Measurements from ENCODE around the gene RPS21. TPM values are rescaled to one million over a fixed set of nuclear protein-coding genes. Genes with fewer than 3 reads are reported as not detected.

RPS21 gene
- total RNA-seq, 2 donors from 2014 or later: 1,506 to 4,377 TPM

DNA sequence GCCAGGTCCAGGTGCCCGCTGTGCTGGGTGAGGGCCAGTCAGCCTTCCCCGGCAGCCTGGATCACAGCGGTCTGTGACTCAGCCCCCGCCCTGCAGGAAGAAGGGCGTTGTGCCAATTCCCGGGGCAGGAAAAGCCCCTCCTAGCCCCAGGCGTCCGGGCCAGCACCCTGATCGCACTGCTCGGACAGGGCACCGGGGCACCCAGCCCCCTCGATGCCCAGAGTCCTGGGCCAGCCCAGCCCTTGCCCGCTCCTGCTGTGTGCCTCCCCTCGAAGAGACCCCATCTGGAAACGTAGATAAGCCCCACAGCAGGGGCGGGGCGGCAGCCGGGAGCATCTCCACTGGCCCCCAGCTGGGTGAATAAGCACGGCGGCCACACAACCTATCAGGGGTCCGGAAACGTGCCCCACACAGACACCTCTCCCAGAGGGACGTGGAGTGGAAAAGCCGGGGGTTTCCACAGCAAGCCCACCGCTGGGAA lies 29.7 kb upstream of the RPS21 start:
- Histone ChIP-seq H3K4me3 (no peak overlapping the region), H3K27me3 (replicated peaks; ENCODE audit: insufficient read depth) (no peaks in the 10 kb centered on the region), H3K9me3 (no peaks in the 10 kb centered on the region), H3K36me3 (no peaks in the 10 kb centered on the region), H3K4me1 (replicated peaks) (peaks cover 59% of the 10 kb centered on the region), H3K27ac (peak overlapping the region; percentile 81 to 84)
- TF ChIP-seq POLR2AphosphoS5 (IDR thresholded peaks at IDR 0.05): no peak
- TF ChIP-seq, protein P1, sequence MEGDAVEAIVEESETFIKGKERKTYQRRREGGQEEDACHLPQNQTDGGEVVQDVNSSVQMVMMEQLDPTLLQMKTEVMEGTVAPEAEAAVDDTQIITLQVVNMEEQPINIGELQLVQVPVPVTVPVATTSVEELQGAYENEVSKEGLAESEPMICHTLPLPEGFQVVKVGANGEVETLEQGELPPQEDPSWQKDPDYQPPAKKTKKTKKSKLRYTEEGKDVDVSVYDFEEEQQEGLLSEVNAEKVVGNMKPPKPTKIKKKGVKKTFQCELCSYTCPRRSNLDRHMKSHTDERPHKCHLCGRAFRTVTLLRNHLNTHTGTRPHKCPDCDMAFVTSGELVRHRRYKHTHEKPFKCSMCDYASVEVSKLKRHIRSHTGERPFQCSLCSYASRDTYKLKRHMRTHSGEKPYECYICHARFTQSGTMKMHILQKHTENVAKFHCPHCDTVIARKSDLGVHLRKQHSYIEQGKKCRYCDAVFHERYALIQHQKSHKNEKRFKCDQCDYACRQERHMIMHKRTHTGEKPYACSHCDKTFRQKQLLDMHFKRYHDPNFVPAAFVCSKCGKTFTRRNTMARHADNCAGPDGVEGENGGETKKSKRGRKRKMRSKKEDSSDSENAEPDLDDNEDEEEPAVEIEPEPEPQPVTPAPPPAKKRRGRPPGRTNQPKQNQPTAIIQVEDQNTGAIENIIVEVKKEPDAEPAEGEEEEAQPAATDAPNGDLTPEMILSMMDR (IDR thresholded peaks at IDR 0.05): no peak
- no peak for TF ChIP-seq POLR2A (IDR thresholded peaks at IDR 0.05)
- WGBS: 22% methylated on average over 25 of the region's 25 CpGs
- DNase-seq (ENCODE audit: low spot score): no peak
- intact Hi-C loops (cut with DNase I): no loop called here

DNA sequence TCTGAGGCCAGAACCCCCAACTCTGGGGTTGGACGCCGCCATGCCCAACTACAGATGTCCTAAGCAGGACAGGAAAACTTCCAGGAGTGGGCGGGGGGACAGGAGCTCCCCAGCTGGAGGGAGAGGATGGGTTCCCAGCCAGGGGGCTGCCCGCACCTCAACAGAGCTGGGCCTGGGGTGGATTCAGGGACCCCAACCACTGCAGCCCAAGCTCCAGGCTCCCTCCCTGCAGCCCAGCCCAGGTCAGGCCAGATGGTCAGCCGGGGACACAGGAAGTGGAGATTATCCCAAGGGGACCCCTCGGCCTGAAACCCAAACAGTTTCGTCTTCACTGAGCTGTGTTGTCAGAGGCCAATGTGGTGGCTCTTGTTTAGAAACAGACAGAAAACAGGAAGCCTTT lies 29.2 kb upstream of the RPS21 start:
- intact Hi-C loops (cut with DNase I): no loop called here
- no peaks in the 10 kb centered on the region for H3K36me3 ChIP-seq
- no peak for TF ChIP-seq POLR2A (IDR thresholded peaks at IDR 0.05)
- TF ChIP-seq, protein P1 (IDR thresholded peaks at IDR 0.05): no peak
- TF ChIP-seq POLR2AphosphoS5 (IDR thresholded peaks at IDR 0.05): no peak
- no peaks in the 10 kb centered on the region for H3K27me3 ChIP-seq (replicated peaks; ENCODE audit: insufficient read depth)
- no peak overlapping the region for H3K4me3 ChIP-seq
- no peak for DNase-seq (ENCODE audit: low spot score)
- WGBS: 75% methylated on average over 7 of the region's 7 CpGs
- no peaks in the 10 kb centered on the region for H3K9me3 ChIP-seq
- H3K4me1 ChIP-seq (replicated peaks): peaks cover 59% of the 10 kb centered on the region
- peak overlapping the region; percentile 81 to 84 for H3K27ac ChIP-seq

DNA sequence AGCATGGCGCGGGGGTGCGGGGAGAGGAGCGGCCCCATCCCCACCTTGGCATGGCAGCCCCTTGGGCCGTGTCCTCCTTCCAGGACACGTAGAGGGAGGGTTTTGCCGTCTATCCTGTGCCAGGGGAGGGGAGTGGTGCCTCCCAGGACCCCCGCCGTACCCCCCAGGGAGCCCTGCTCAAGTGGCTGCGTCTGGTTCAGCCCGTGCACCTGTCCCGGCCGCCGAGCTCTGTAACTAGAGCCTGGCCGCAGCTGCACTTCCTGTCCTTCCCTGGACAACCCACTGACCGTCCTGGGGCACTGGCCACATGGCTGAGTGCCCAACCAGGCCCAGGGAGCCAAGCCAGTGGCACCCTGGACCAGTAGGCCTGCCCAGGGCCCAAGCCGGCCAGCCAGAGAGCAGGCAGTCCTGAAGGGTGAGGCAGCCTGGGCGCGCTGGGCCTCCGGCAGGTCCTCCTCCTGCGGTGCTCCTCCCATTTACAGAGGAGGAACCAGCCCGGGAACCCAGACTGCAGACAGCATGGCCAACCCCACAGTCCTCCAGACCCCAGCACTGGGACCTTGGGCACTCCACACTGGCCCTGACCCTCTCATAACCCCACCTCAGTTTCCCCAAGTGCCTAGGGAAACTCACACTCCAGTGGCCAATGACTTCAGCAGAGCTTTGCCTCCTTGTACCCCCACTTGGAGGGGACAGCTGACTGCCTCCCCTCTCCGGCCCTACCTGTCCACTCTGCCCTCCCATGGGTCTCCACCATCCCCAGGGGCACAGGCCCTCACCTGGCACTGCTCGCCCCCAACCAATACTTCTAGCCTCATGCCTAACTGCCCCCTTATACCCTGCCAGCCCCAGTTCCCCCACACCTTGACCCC lies 28.5 kb upstream of the RPS21 start:
- WGBS: 45% methylated on average over 24 of the region's 24 CpGs
- H3K9me3 ChIP-seq: no peaks in the 10 kb centered on the region
- H3K27ac ChIP-seq: peak overlapping the region; percentile 81 to 84
- intact Hi-C loops (cut with DNase I): no loop called here
- TF ChIP-seq, protein P1 (IDR thresholded peaks at IDR 0.05): no peak
- no peak for TF ChIP-seq POLR2A (IDR thresholded peaks at IDR 0.05)
- TF ChIP-seq POLR2AphosphoS5 (IDR thresholded peaks at IDR 0.05): peak; percentile 49
- H3K4me1 ChIP-seq (replicated peaks): peaks cover 54% of the 10 kb centered on the region
- no peaks in the 10 kb centered on the region for H3K36me3 ChIP-seq
- no peak overlapping the region for H3K4me3 ChIP-seq
- DNase-seq (ENCODE audit: low spot score): peak; percentile 64
- no peaks in the 10 kb centered on the region for H3K27me3 ChIP-seq (replicated peaks; ENCODE audit: insufficient read depth)

DNA sequence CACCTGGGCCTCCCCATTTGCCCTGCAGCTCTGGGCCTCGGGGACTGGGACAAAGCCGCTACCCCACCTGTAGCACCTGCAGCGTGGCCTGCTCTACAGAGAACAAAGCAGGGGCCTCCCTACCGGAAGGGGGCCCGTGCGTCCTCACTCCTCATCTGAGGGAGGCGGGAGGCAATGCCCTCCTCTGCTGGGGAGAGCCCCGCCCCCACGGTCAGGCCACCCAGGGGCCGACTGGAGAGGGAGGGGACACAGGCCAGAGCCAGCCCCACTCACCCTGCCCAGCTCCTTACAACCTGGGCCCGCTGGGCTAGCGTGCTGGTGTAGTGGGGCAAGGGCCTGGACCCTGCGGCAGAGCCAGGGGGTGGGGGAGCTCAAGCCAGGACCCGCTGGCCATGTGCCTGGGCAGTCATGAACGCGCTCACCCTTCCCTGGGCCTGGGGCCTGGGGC lies 27.8 kb upstream of the RPS21 start:
- H3K4me1 ChIP-seq (replicated peaks): peaks cover 56% of the 10 kb centered on the region
- H3K9me3 ChIP-seq: no peaks in the 10 kb centered on the region
- DNase-seq (ENCODE audit: low spot score): no peak
- TF ChIP-seq POLR2AphosphoS5 (IDR thresholded peaks at IDR 0.05) (no peak), POLR2A (IDR thresholded peaks at IDR 0.05) (no peak)
- TF ChIP-seq, protein P1 (IDR thresholded peaks at IDR 0.05): no peak
- intact Hi-C loops (cut with DNase I): no loop called here
- 44% methylated on average over 16 of the region's 16 CpGs for WGBS
- H3K27me3 ChIP-seq (replicated peaks; ENCODE audit: insufficient read depth): no peaks in the 10 kb centered on the region
- peak overlapping the region; percentile 81 to 84 for H3K27ac ChIP-seq
- no peak overlapping the region for H3K4me3 ChIP-seq
- H3K36me3 ChIP-seq: no peaks in the 10 kb centered on the region
